H1 (cell line): Measurements from ENCODE around the gene SLC6A3. TPM values are rescaled to one million over a fixed set of nuclear protein-coding genes. Genes with fewer than 3 reads are reported as not detected.

Experiments used
- CTCF ChIA-PET: fragments of 300-600 bp; sonication (Branson Sonifier 250); formaldehyde crosslinking; loops from one replicate; lab custom pipeline; 2021; ENCODE audit not compliant: partially characterized antibody; lab: Charles Lee
- POLR2A ChIA-PET: fragments of 300-600 bp; sonication (Branson Sonifier 250); formaldehyde crosslinking; loops from one replicate; lab custom pipeline; 2021; ENCODE audit warnings: inconsistent platforms; ENCODE audit not compliant: partially characterized antibody; lab: Charles Lee
- DNase-seq, 2 experiments: peaks; one replicate each; pipeline versions ENCODE4 v3.0.0 to v3.0.0-alpha.2; 2010 to 2022; ENCODE audit warnings: low spot score in 2 of 2, low read depth in 1 of 2, mixed read lengths in 1 of 2
- FAIRE-seq: peaks from 2 replicates; lab custom pipeline; 2011; peaks lifted over from hg19 to GRCh38; lab: Jason Lieb, UNC
- H2AFZ ChIP-seq: 2 replicates; pipeline ENCODE4 v1.8.1; 2012; ENCODE audit warnings: low read length, inconsistent platforms
- H2AK5ac ChIP-seq: 2 replicates; pipeline ENCODE4 v1.6.1; 2013; ENCODE audit warnings: low read depth, low read length
- H2BK120ac ChIP-seq: replicated peaks from 2 replicates; pipeline ENCODE3; 2013; ENCODE audit warnings: low read depth, low read length, inconsistent platforms
- H2BK12ac ChIP-seq: 2 replicates; pipeline ENCODE4 v1.6.1; 2013; ENCODE audit warnings: low read depth, low read length
- H2BK15ac ChIP-seq: 2 replicates; pipeline ENCODE4 v1.6.1; 2013; ENCODE audit warnings: low read length
- H2BK20ac ChIP-seq: 2 replicates; pipeline ENCODE4 v1.6.1; 2013; ENCODE audit warnings: low read length
- H2BK5ac ChIP-seq: 2 replicates; pipeline ENCODE4 v1.6.1; 2013; ENCODE audit warnings: low read depth, low read length
- H3K14ac ChIP-seq: 2 replicates; pipeline ENCODE4 v1.6.1; 2013; ENCODE audit warnings: inconsistent platforms; ENCODE audit not compliant: insufficient read length
- H3K18ac ChIP-seq: 2 replicates; pipeline ENCODE4 v1.6.1; 2013; ENCODE audit warnings: low read length; ENCODE audit errors: extremely low read depth
- H3K23ac ChIP-seq: 2 replicates; pipeline ENCODE4 v1.6.1; 2013; ENCODE audit warnings: inconsistent platforms; ENCODE audit not compliant: insufficient read length
- H3K23me2 ChIP-seq: 2 replicates; pipeline ENCODE4 v1.6.1; 2013; ENCODE audit warnings: low read depth, low read length
- H3K27ac ChIP-seq: 2 replicates; pipeline ENCODE4 v1.6.1; 2011; ENCODE audit warnings: low read depth, low read length, inconsistent platforms
- H3K27me3 ChIP-seq, 4 experiments: replicated peaks in 1 of 4; 1 replicate in 1 of 4; 2 replicates in 3 of 4; pipeline versions ENCODE4 v1.6.1 to v1.8.1; 2011 to 2013; ENCODE audit warnings: low read length in 3 of 4, mild to moderate bottlenecking in 3 of 4, inconsistent platforms in 2 of 4, mixed read lengths in 2 of 4, moderate library complexity in 1 of 4; ENCODE audit not compliant: control insufficient read depth in 3 of 4, insufficient read depth in 3 of 4; ENCODE audit errors: extremely low read depth in 1 of 4
- H3K36me3 ChIP-seq, 4 experiments: 2 replicates each; pipeline versions ENCODE4 v1.6.1 to v1.8.1; 2011 to 2013; ENCODE audit warnings: mild to moderate bottlenecking in 4 of 4, low read length in 3 of 4, moderate library complexity in 2 of 4, control low read depth in 1 of 4, inconsistent platforms in 1 of 4; ENCODE audit not compliant: insufficient read depth in 4 of 4, control insufficient read depth in 2 of 4
- H3K4ac ChIP-seq: replicated peaks from 2 replicates; pipeline ENCODE3; 2013; ENCODE audit warnings: low read length, low read depth, mixed read lengths, inconsistent platforms; ENCODE audit not compliant: insufficient read length
- H3K4me1 ChIP-seq, 4 experiments: replicated peaks in 1 of 4; 1 replicate in 1 of 4; 2 replicates in 3 of 4; pipeline versions ENCODE4 v1.6.1 to v1.8.1; 2011 to 2013; ENCODE audit warnings: low read length in 3 of 4, inconsistent platforms in 2 of 4, mixed read lengths in 1 of 4; ENCODE audit not compliant: insufficient read depth in 4 of 4, control insufficient read depth in 3 of 4
- H3K4me2 ChIP-seq, 2 experiments: 2 replicates each; pipeline versions ENCODE4 v1.6.1 to v1.8.1; 2011 to 2013; ENCODE audit warnings: low read depth in 2 of 2, low read length in 2 of 2, control low read depth in 1 of 2, inconsistent platforms in 1 of 2, mild to moderate bottlenecking in 1 of 2; ENCODE audit not compliant: insufficient read depth in 1 of 2
- H3K4me3 ChIP-seq, 4 experiments: fragments of 200-600, 300-600 bp in 1 of 4; sonication (generic), shearing (Covaris generic), sonication (Bioruptor Twin) in 1 of 4; 2 replicates each; pipeline versions ENCODE4 v1.5.1 to v1.8.1; 2011 to 2016; ENCODE audit warnings: low read length in 4 of 4, low read depth in 3 of 4, control low read depth in 2 of 4, inconsistent platforms in 2 of 4, mild to moderate bottlenecking in 2 of 4, mixed read lengths in 1 of 4, moderate library complexity in 1 of 4; ENCODE audit not compliant: insufficient read depth in 2 of 4; ENCODE audit errors: extremely low read depth in 1 of 4
- H3K56ac ChIP-seq: replicated peaks from 2 replicates; pipeline ENCODE3; 2013; ENCODE audit warnings: low read depth, mild to moderate bottlenecking, mixed read lengths, low read length, inconsistent platforms; ENCODE audit not compliant: insufficient read length
- H3K79me1 ChIP-seq: 2 replicates; pipeline ENCODE4 v1.6.1; 2013; ENCODE audit warnings: low read depth, low read length, control low read depth
- H3K79me2 ChIP-seq, 2 experiments: 2 replicates each; pipeline versions ENCODE4 v1.6.1 to v1.8.1; 2012 to 2013; ENCODE audit warnings: low read length in 2 of 2, mild to moderate bottlenecking in 2 of 2, inconsistent platforms in 1 of 2; ENCODE audit not compliant: insufficient read depth in 2 of 2, control insufficient read depth in 1 of 2
- H3K9ac ChIP-seq, 4 experiments: replicated peaks in 1 of 4; 1 replicate in 1 of 4; 2 replicates in 3 of 4; pipeline versions ENCODE4 v1.6.1 to v1.8.1; 2011 to 2013; ENCODE audit warnings: low read depth in 3 of 4, low read length in 3 of 4, control low read depth in 2 of 4, mild to moderate bottlenecking in 2 of 4, moderate library complexity in 2 of 4, inconsistent platforms in 1 of 4; ENCODE audit errors: extremely low read depth in 1 of 4
- H3K9me3 ChIP-seq, 2 experiments: 2 replicates each; pipeline versions ENCODE4 v1.6.1 to v1.8.1; 2012 to 2013; ENCODE audit warnings: mild to moderate bottlenecking in 2 of 2, moderate library complexity in 2 of 2, control low read depth in 1 of 2, inconsistent platforms in 1 of 2, low read depth in 1 of 2, low read length in 1 of 2, mixed read lengths in 1 of 2; ENCODE audit not compliant: insufficient read depth in 2 of 2
- H4K20me1 ChIP-seq, 2 experiments: replicated peaks in 1 of 2; 2 replicates each; pipeline versions ENCODE3 to v1.8.1; 2011 to 2013; ENCODE audit warnings: inconsistent platforms in 2 of 2, low read length in 2 of 2, mild to moderate bottlenecking in 1 of 2; ENCODE audit not compliant: insufficient read depth in 2 of 2, control insufficient read depth in 1 of 2
- H4K5ac ChIP-seq: 2 replicates; pipeline ENCODE4 v1.6.1; 2013; ENCODE audit warnings: low read length, low read depth, mixed read lengths, inconsistent platforms; ENCODE audit not compliant: insufficient read length
- H4K8ac ChIP-seq: 2 replicates; pipeline ENCODE4 v1.8.0; 2013; ENCODE audit warnings: mild to moderate bottlenecking, moderate library complexity, low read length, inconsistent platforms; ENCODE audit not compliant: insufficient read depth; ENCODE audit errors: extremely low read depth
- H4K91ac ChIP-seq: replicated peaks from 2 replicates; pipeline ENCODE3; 2013; ENCODE audit warnings: low read length, mixed read lengths, inconsistent platforms; ENCODE audit not compliant: insufficient read length
- POLR2AphosphoS5 ChIP-seq: IDR thresholded peaks from 2 replicates; pipeline ENCODE4 v1.6.1; 2011; ENCODE audit warnings: low read depth, low read length
- WGBS, 2 experiments: shearing (Covaris generic) in 1 of 2; methylation state at CpG; one replicate each; pipeline versions ENCODE4 v1.1.6 to v1.1.7; 2013 to 2015; ENCODE audit warnings: low lambda C conversion rate in 2 of 2, mixed read lengths in 2 of 2, inconsistent platforms in 1 of 2, low coverage in 1 of 2, missing lambda C conversion rate in 1 of 2; ENCODE audit not compliant: insufficient replicate concordance in 2 of 2, insufficient coverage in 1 of 2, insufficient read length in 1 of 2; ENCODE audit errors: extremely low coverage in 1 of 2, missing lambda C conversion rate in 1 of 2; 5-methylcytosine and 5-hydroxymethylcytosine counted together
- polyA plus RNA-seq, 7 experiments: library from polyadenylated mRNA; depleted of rRNA in 3 of 7; stranded (reverse) in 5 of 7; unstranded in 2 of 7; fragments of >200 nt in 5 of 7; fragments of 200-250 nt in 2 of 7; gene quantifications; 1 replicate in 5 of 7; 2 replicates in 1 of 7; 4 replicates in 1 of 7; pipeline versions ENCODE4 v1.2.1 to v1.2.3, GENCODE V29; 2011 to 2013; ENCODE audit warnings: missing spikeins in 2 of 7, mixed read lengths in 2 of 7
- total RNA-seq: library from RNA; stranded (reverse); fragmentation: NEBNext Ultra II Directional; extraction: Animal tissue kit (Norgen Biotek cat#: 25700); gene quantifications from 2 replicates; pipeline ENCODE4 v1.2.1, GENCODE V29; 2021

SLC6A3 gene
- total and polyA plus RNA-seq, 2 of the 8 experiments (the other 6 are each of a cell fraction or from before 2014, with no cell fraction given), result 0.48 to 0.91 TPM

- H3K27me3 ChIP-seq, result no peaks in the 10 kb centered on the region
- 90% methylated on average over 4 of the region's 4 CpGs; no CpG with 5 or more reads in 1 of the 2 experiments for WGBS, 2 experiments
- POLR2A ChIA-PET, result interaction anchor here (1.4 kb wide), 1 partner anchor 143 kb away, joined by 3 read pairs; no protein-coding TSS in a partner anchor
- TF ChIP-seq POLR2AphosphoS5, result no peak
Observed at GRCh38 chr5:1360861-1361260, 84.4 kb downstream of the SLC6A3 start.

More at GRCh38 chr5:1360861-1361260, 84.4 kb downstream of the SLC6A3 start:
- peaks cover 0 to 5% (median under 1%) of the 10 kb centered on the region in 4 experiments; a peak in 3 of 7 replicates for H3K4me1 ChIP-seq
- no peak overlapping the region for H3K4ac ChIP-seq
- no peak overlapping the region for H2BK15ac ChIP-seq
- no peak overlapping the region for H3K9ac ChIP-seq
- H4K20me1 ChIP-seq, result no peaks in the 10 kb centered on the region
- H3K14ac ChIP-seq, result no peak overlapping the region
- no peak for FAIRE-seq
- no peak overlapping the region for H2BK5ac ChIP-seq
- no peaks in the 10 kb centered on the region for H3K79me2 ChIP-seq
- H3K23me2 ChIP-seq, result no peaks in the 10 kb centered on the region
- H2BK120ac ChIP-seq, result no peak overlapping the region
- H2BK12ac ChIP-seq, result no peak overlapping the region
- no peak overlapping the region for H4K8ac ChIP-seq
- H3K18ac ChIP-seq, result no peak overlapping the region
- H3K36me3 ChIP-seq, result no peaks in the 10 kb centered on the region
- H3K56ac ChIP-seq, result no peak overlapping the region
- no peak overlapping the region for H2BK20ac ChIP-seq
- H3K4me3 ChIP-seq, result no peak overlapping the region
- no peak overlapping the region for H3K27ac ChIP-seq
- no peaks in the 10 kb centered on the region for H3K9me3 ChIP-seq
- DNase-seq, result no peak
- no peak overlapping the region for H2AFZ ChIP-seq
- no peak overlapping the region for H3K4me2 ChIP-seq
- H2AK5ac ChIP-seq, result no peak overlapping the region
- H4K91ac ChIP-seq, result no peak overlapping the region
- no peak overlapping the region for H3K23ac ChIP-seq
- CTCF ChIA-PET, result interaction anchor here (1.5 to 2.3 kb wide), 3 partner anchors 17 to 35 kb away, joined by 3 to 7 read pairs (median 6); no protein-coding TSS in a partner anchor
- H4K5ac ChIP-seq, result no peak overlapping the region
- no peaks in the 10 kb centered on the region for H3K79me1 ChIP-seq
